ENCODE data around the gene SPRTN. TPM values are rescaled to one million over a fixed set of nuclear protein-coding genes. Genes with fewer than 3 reads are reported as not detected.

Gene SPRTN
- total and polyA plus RNA-seq, 2 of the 8 experiments (the other 6 are each of a cell fraction or from before 2014, with no cell fraction given) = 6.6 to 15.1 TPM

DNA sequence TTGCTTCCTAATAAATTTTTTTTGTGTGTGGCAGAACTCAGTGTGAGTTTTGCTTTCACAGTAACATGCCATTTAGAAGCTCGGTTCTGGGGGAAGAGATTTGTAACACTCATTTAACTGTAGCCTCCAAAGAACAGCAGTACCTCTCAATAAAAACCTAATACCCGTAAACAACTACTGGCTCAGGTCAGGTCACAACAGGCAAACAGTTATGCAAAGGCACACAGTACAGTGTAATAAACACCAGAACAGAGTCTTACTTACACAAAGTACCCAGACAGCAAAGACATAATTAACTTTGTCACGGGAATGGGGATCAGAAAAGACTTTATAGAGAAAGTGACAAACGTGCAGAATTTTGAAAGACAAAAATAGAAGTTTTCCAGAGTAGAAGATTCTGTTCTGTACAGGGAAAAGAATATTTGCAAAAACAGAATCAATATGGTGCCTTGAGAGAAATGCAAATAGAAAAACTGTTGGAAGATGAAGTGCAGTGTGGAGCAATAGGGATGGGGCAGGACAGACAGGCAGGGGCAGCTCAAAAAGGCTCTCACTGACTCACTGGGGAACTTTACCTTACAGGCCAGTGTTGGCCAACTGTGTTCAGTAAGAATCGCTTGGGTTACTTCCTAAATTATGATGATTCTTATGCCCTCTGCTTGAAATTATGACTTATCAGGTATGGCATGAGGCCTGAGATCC, 45.2 kb downstream of the SPRTN start:
- Histone ChIP-seq H3K4me2 (ENCODE audit: insufficient read depth in 1 of 2, low read depth in 2 of 2, low read length in 2 of 2) (no peak overlapping the region), H3K4ac (replicated peaks; ENCODE audit: insufficient read length, low read depth, low read length) (no peak overlapping the region), H3K79me2 (ENCODE audit: control insufficient read depth in 1 of 2, insufficient read depth in 2 of 2, low read length in 2 of 2) (no peaks in the 10 kb centered on the region), H3K36me3 (ENCODE audit: control insufficient read depth in 2 of 4, insufficient read depth in 4 of 4, low read length in 3 of 4) (no peaks in the 10 kb centered on the region), H2BK15ac (ENCODE audit: low read length) (no peak overlapping the region), H2BK20ac (ENCODE audit: low read length) (no peak overlapping the region), H2BK5ac (ENCODE audit: low read depth, low read length) (no peak overlapping the region), H4K8ac (ENCODE audit: extremely low read depth, insufficient read depth, low read length) (no peak overlapping the region), H2AK5ac (ENCODE audit: low read depth, low read length) (no peak overlapping the region), H3K9me3 (ENCODE audit: insufficient read depth in 2 of 2, low read depth in 1 of 2, low read length in 1 of 2) (no peaks in the 10 kb centered on the region), H3K4me3 (ENCODE audit: extremely low read depth in 1 of 4, insufficient read depth in 2 of 4, low read depth in 3 of 4, low read length in 4 of 4) (no peak overlapping the region), H3K27ac (ENCODE audit: low read depth, low read length) (no peak overlapping the region), H4K20me1 (replicated peaks in 1 of 2; ENCODE audit: control insufficient read depth in 1 of 2, insufficient read depth in 2 of 2, low read length in 2 of 2) (no peaks in the 10 kb centered on the region), H2BK12ac (ENCODE audit: low read depth, low read length) (no peak overlapping the region), H3K79me1 (ENCODE audit: low read depth, low read length) (no peaks in the 10 kb centered on the region), H3K14ac (ENCODE audit: insufficient read length) (no peak overlapping the region), H2AFZ (ENCODE audit: low read length) (no peak overlapping the region), H3K18ac (ENCODE audit: extremely low read depth, low read length) (no peak overlapping the region), H3K4me1 (replicated peaks in 1 of 4; ENCODE audit: control insufficient read depth in 3 of 4, insufficient read depth in 4 of 4, low read length in 3 of 4) (no peaks in the 10 kb centered on the region), H4K5ac (ENCODE audit: insufficient read length, low read depth, low read length) (no peak overlapping the region), H3K9ac (replicated peaks in 1 of 4; ENCODE audit: extremely low read depth in 1 of 4, low read depth in 3 of 4, low read length in 3 of 4) (no peak overlapping the region), H3K56ac (replicated peaks; ENCODE audit: insufficient read length, low read depth, low read length) (no peak overlapping the region), H4K91ac (replicated peaks; ENCODE audit: insufficient read length, low read length) (no peak overlapping the region), H2BK120ac (replicated peaks; ENCODE audit: low read depth, low read length) (no peak overlapping the region), H3K23me2 (ENCODE audit: low read depth, low read length) (no peaks in the 10 kb centered on the region), H3K23ac (ENCODE audit: insufficient read length) (no peak overlapping the region), H3K27me3 (replicated peaks in 1 of 4; ENCODE audit: control insufficient read depth in 3 of 4, extremely low read depth in 1 of 4, insufficient read depth in 3 of 4, low read length in 3 of 4) (no peaks in the 10 kb centered on the region)
- WGBS, 2 experiments (ENCODE audit: extremely low coverage in 1 of 2, insufficient coverage in 1 of 2, insufficient read length in 1 of 2, insufficient replicate concordance in 2 of 2, low coverage in 1 of 2, low lambda C conversion rate in 2 of 2, missing lambda C conversion rate in 1 of 2) = 84% methylated on average over 5 of the region's 5 CpGs; no CpG with 5 or more reads in 1 of the 2 experiments
- ChIA-PET CTCF (ENCODE audit: partially characterized antibody) (no interaction called here), POLR2A (ENCODE audit: partially characterized antibody) (no interaction called here)
- FAIRE-seq (no peak), DNase-seq (ENCODE audit: low read depth in 1 of 2, low spot score in 2 of 2) (no peak)
- TF ChIP-seq HDAC6 (IDR thresholded peaks at IDR 0.05; ENCODE audit: low read depth, low read length) = no peak
- no peak for TF ChIP-seq PHF8 (conservative IDR thresholded peaks at IDR 0.05; ENCODE audit: low read depth, low read length)
- no peak for TF ChIP-seq ZNF274 (IDR thresholded peaks at IDR 0.05; ENCODE audit: borderline replicate concordance, extremely low read depth, low read length)
- no peak for TF ChIP-seq EP300 (IDR thresholded peaks at IDR 0.05; ENCODE audit: borderline replicate concordance in 1 of 2, low read depth in 2 of 2, low read length in 2 of 2)
- no peak for TF ChIP-seq RNF2 (IDR thresholded peaks at IDR 0.05; ENCODE audit: borderline replicate concordance, low read depth, low read length, missing control alignments, poor library complexity, severe bottlenecking)
- no peak for TF ChIP-seq GTF2F1 (IDR thresholded peaks at IDR 0.05; ENCODE audit: borderline replicate concordance, low read depth, low read length)
- no peak for TF ChIP-seq TAF1 (IDR thresholded peaks at IDR 0.05; ENCODE audit: low read depth, low read length)
- TF ChIP-seq KDM4A (IDR thresholded peaks at IDR 0.05; ENCODE audit: low read depth, low read length, severe bottlenecking) = no peak
- no peak for TF ChIP-seq BRCA1 (IDR thresholded peaks at IDR 0.05; ENCODE audit: low read depth, low read length)
- no peak for TF ChIP-seq CEBPB (IDR thresholded peaks at IDR 0.05; ENCODE audit: low read depth, low read length)
- no peak for TF ChIP-seq RBBP5 (IDR thresholded peaks at IDR 0.05; ENCODE audit: borderline replicate concordance, low read depth, low read length)
- TF ChIP-seq EZH2 (IDR thresholded peaks at IDR 0.05; ENCODE audit: low read depth, low read length, severe bottlenecking) = no peak
